H1 (cell line): ENCODE data around the gene IRAK3. TPM values are rescaled to one million over a fixed set of nuclear protein-coding genes. Genes with fewer than 3 reads are reported as not detected.

Source experiments
- ATF3 ChIP-seq: IDR thresholded peaks from 2 replicates; pipeline ENCODE4 v1.6.1; 2011; ENCODE audit warnings: low read depth, mild to moderate bottlenecking, low read length; ENCODE audit not compliant: insufficient read depth
- CBX8 ChIP-seq: fragments of 300-800, 300-1000 bp; sonication (generic); IDR thresholded peaks from 2 replicates; pipeline ENCODE4 v1.7.1; 2016; ENCODE audit warnings: low read depth, low read length, borderline replicate concordance
- CTBP2 ChIP-seq: IDR thresholded peaks from 2 replicates; pipeline ENCODE4 v1.7.0; 2011; ENCODE audit warnings: borderline replicate concordance, mild to moderate bottlenecking, moderate library complexity, mixed read lengths, low read length; ENCODE audit not compliant: insufficient read depth, insufficient read length
- POLR2A ChIP-seq, 2 experiments: IDR thresholded peaks; 1 replicate in 1 of 2; 2 replicates in 1 of 2; pipeline ENCODE4 v1.6.1; 2011; ENCODE audit warnings: low read depth in 2 of 2, low read length in 2 of 2, mild to moderate bottlenecking in 2 of 2; ENCODE audit errors: control extremely low read depth in 1 of 2
- POU5F1 ChIP-seq: IDR thresholded peaks from 2 replicates; pipeline ENCODE4 v1.6.1; 2011; ENCODE audit warnings: low read depth, mild to moderate bottlenecking, low read length, moderate library complexity
- polyA plus RNA-seq, 7 experiments: library from polyadenylated mRNA; depleted of rRNA in 3 of 7; stranded (reverse) in 5 of 7; unstranded in 2 of 7; fragments of >200 nt in 5 of 7; fragments of 200-250 nt in 2 of 7; gene quantifications; 1 replicate in 5 of 7; 2 replicates in 1 of 7; 4 replicates in 1 of 7; pipeline versions ENCODE4 v1.2.1 to v1.2.3, GENCODE V29; 2011 to 2013; ENCODE audit warnings: missing spikeins in 2 of 7, mixed read lengths in 2 of 7
- total RNA-seq: library from RNA; stranded (reverse); fragmentation: NEBNext Ultra II Directional; extraction: Animal tissue kit (Norgen Biotek cat#: 25700); gene quantifications from 2 replicates; pipeline ENCODE4 v1.2.1, GENCODE V29; 2021

Gene IRAK3
- total and polyA plus RNA-seq, 2 of the 8 experiments (the other 6 are each of a cell fraction or from before 2014, with no cell fraction given) = 0.51 to 2.2 TPM

DNA sequence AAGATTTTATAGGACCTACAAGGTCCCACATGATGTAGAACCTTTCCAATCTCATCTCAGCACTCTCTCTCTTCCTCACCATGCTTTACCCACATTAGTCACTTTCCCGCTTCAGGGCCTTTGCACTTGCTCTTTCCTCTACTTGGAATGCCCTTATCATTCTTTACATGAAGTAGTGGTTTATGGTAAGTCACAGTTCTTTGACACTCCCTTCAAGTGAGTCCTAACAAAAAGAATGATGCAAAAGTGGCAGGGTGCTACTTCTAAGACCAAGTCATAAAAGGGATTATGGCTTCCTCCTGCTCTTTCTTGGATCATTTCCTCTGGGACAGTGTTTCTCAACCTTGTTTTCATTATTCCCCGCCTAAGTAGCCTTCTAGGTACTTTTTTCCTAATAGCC, 32.4 kb upstream of the IRAK3 start (continued):
- TF ChIP-seq POLR2A (IDR thresholded peaks at IDR 0.05; ENCODE audit: control extremely low read depth in 1 of 2, low read depth in 2 of 2, low read length in 2 of 2) = no peak
- no peak for TF ChIP-seq POU5F1
- no peak for TF ChIP-seq ATF3
- TF ChIP-seq CTBP2 = no peak
- no peak for TF ChIP-seq CBX8
